Astrocyte (in vitro differentiated cells and primary cell): ENCODE measurements around the gene FBXO4.

Experiments used
- EZH2 ChIP-seq: IDR thresholded peaks from 2 replicates; pipeline ENCODE4 v1.6.1; 2012; ENCODE audit warnings: mild to moderate bottlenecking, low read length, inconsistent platforms; ENCODE audit not compliant: insufficient read depth
- TF ChIP-seq, protein P1 (sequence below): IDR thresholded peaks from 2 replicates; pipeline ENCODE4 v1.5.1; 2011; ENCODE audit warnings: low read depth, mild to moderate bottlenecking, inconsistent platforms, low read length, moderate library complexity; ENCODE audit not compliant: insufficient read depth

- TF ChIP-seq, protein P1, sequence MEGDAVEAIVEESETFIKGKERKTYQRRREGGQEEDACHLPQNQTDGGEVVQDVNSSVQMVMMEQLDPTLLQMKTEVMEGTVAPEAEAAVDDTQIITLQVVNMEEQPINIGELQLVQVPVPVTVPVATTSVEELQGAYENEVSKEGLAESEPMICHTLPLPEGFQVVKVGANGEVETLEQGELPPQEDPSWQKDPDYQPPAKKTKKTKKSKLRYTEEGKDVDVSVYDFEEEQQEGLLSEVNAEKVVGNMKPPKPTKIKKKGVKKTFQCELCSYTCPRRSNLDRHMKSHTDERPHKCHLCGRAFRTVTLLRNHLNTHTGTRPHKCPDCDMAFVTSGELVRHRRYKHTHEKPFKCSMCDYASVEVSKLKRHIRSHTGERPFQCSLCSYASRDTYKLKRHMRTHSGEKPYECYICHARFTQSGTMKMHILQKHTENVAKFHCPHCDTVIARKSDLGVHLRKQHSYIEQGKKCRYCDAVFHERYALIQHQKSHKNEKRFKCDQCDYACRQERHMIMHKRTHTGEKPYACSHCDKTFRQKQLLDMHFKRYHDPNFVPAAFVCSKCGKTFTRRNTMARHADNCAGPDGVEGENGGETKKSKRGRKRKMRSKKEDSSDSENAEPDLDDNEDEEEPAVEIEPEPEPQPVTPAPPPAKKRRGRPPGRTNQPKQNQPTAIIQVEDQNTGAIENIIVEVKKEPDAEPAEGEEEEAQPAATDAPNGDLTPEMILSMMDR: no peak
- TF ChIP-seq EZH2: no peak
Observed at GRCh38 chr5:41967401-41967800, 42.3 kb downstream of the FBXO4 start.
